DMS153 (cell line): Measurements from ENCODE around the gene TACR1.
"Not testable (repeated sequence)": the region's sequence is repeated elsewhere in the genome, so short reads cannot be mapped to it uniquely, and the experiment has no call there.

Source experiments
- DNase-seq: peaks from one replicate; lab custom pipeline; 2025; lab: John Stamatoyannopoulos, UW

The TACR1 gene

DNA sequence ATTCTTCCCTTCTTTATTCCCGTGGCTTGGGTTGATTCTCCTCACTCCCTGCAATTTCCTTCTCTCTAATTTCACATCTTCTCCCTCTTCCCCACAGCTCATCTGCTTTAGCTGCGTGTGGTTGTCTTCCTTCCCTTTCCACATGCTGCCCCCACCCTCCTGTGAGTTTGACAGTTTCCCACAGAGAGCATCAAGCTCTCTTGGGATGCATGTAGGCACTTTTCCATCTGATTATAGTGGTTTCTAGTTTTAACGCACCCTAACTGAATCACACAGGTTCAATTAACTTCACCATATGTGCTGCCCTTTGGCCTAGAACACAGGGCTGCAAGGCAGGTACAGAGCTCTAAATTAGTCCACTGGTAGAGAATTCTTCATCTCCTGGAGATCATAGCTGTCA is 110.5 kb downstream of the TACR1 start:
- DNase-seq = no peak

DNA sequence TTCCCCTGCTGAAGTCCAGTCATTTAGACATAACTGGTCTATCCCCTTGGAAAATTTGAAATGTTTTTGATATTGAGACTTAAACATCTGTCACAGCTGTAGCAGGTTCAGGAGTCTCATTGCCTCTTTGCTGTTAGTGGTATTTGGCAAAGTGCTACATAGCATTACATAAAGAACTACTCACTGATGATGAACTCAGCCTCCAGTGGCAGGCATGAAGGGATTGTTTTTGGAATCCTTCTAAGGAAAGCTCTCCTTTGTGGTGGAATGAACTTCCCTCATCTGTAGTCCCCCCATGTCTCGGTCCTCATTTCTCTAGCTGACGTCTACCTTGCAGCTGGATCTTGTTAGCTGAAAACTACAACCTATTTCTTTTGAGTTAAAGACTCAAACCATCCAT is 111.6 kb downstream of the TACR1 start:
- DNase-seq = no peak

DNA sequence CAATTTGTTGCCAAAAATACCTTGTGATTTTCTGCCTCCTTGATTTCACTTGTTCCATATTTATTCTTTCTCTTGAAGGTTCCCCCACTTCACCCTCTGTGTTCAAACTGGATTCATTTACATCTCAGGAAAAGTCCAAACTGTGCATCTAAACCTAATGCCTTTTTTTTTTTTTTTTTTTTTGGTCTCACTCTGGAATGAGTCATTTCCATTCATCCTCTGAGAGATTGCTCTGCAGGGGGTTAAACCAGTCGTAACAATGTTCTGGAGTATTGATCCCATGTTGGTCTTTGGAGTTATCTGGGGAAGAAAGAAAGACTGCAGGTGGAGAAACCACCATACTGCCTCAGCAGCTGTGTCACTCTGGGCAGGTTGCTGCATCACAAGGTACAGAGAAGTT is 119.7 kb downstream of the TACR1 start:
- DNase-seq = no peak

DNA sequence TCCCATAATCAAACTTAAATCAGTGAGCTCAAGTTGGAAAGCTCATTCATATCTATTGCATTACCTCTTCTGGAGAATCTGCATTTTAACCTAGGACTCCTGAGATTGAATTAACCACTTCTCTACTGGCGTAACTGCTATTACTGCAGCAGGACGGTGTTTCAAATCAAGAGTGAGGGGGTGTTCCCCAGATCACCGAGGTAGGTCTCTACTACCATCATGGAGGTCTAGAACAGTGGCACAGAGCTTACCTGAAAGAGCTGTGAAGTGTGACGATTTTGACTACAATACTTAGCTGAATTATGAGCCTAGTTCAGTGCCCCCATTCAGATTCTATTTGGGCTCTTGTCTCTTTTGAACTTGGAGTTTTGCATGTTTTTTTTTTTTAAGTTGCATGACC is 121.4 kb downstream of the TACR1 start:
- DNase-seq = no peak

DNA sequence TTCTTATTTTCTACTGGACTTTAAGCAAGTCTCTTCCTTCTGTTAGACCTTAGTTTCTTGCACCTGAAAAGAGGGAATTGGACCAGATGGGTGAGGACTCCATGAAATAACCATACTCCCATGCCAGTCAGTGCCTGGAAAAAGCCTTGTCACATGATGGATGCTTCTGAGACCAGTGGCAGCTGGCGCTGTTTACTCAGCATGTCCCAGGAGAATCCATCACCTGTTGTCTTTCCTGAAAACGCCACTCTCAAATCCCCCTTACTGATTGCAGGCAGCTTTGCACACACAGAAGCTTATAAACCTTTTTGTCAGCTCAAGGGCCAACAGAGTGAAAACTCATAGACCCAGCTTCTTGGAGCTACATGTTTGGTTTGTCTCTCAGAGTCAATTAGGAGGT is 123.2 kb downstream of the TACR1 start:
- DNase-seq = peak; percentile 99

DNA sequence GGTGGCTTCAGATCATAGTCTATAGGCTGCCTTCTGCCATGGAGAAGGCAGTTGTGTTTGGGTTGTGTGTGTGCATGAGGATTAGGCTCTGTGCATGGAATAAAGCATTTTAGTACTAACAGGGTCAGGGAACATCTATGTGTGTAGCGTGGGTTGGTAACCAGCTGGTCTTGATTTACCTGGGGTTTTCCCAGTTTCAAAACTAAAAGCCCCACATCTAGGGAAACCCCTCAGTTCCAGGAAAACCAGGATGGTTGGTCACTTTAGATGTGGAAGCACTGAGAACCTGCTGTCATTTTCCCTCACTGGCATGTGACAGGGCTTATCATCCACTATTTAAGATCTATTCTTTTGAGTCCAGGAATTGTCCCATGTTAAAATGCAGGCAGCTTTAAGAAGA is 124.6 kb downstream of the TACR1 start:
- DNase-seq = no peak

DNA sequence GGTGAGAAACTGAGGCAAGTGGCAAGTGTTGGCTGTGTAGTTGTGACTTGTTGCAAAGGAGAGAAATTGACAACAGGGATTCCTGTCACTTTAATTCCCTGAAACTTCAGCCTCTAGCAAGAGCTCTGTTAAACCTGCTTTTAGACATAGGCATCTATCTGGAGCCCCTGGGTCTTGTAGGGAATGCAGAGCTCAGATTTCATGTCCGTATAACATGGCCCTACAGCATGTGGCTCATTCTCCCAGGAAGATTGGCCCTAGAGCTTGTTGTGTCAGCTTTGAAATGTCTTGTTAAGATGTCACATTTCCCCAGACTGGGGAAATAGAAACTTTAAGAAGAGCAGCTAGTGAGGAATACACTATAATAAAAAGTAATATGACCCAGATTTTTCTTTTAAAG is 125.1 kb downstream of the TACR1 start:
- no peak for DNase-seq

DNA sequence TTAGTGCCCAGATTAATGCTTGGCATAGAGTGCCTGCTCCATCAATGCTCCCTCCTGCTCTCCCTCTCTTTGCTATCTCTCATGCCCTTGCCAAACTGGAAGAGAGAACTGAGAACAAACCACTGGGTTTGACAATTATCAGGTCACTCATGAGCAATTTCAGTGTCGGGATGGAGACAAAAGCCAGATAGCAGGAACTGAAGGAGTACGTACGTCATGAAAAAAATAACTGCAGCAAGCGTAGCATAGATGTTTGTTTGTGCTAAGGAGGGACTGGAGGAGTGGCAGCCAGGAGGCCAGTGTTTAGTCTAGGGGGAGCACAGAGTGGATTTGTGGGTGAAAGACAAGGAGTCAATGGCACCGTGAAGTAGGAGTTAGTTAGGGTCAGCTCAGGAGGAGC is 127.6 kb downstream of the TACR1 start:
- DNase-seq = no peak

DNA sequence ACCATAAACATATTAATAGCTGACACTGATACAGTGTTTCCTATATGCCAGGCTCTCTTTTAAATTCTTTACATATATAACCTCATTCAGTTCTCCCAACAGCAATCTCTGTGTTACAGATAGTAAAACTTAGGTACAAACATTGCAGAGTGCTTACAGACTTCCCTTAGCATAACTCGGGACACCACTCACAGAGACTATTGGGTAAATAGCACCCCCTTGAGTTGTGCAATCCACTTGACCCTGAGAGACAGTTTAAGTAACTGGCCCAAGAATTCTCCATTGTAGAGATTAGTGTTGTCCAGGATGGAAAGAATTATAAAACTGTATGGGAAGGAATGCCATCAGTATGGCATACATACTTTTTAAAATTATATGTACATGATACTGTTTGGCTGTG is 130.8 kb downstream of the TACR1 start:
- no peak for DNase-seq

DNA sequence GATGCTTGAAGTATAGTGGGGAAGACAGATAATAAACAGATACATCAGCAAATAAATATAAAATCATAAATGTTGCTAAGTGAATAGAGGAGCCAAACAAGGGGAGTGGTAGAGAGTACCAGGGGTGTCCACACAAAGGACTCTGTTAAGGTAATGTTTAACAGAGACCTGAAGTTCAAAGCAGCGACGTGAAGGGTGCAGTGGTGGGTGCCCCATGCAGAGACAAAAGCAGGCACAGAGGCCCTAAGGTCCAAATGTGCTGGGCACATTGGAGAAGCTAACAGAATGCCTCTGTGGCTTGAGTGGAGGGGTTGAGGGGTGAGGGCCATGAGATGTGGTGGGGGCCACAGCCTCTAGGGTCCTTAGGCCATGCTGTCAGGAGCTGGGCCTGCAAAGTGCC is 131.8 kb downstream of the TACR1 start:
- DNase-seq = no peak

DNA sequence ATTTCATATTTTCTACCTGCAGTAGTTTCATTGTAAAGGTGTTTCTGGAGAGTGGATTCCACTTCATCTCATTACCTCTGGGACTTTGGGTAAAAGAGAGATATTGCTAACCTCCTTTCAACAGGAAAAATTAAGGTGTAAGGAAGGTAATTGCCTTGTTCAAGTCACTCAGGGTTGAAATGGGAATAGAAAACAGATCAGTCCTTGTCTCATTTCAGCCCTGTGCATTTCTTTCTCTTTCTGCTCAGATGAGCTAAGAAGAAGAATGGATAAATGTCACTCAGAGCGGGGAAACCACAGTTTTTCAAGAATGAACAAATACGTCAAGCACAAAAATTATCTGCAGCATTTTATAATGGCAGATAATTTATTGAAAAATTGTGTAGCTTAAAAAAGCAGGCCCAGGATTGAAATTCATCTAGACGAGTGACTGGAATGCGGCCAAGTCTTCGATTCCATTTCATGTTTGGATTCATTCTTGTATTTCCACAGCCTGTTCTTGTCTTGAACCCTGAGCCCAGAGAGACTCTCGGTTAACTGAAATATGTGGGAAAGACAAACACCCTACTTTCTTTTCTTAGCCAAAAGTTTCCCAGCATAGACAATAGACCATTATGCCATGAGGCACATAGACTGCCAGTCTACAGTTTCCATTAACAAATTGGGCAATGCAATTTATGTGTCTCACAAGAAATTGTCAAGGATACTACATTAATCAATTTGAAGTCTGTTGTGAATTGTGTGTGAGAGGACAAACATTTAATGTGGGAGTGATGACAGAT is 133.0 kb downstream of the TACR1 start:
- DNase-seq = no peak

DNA sequence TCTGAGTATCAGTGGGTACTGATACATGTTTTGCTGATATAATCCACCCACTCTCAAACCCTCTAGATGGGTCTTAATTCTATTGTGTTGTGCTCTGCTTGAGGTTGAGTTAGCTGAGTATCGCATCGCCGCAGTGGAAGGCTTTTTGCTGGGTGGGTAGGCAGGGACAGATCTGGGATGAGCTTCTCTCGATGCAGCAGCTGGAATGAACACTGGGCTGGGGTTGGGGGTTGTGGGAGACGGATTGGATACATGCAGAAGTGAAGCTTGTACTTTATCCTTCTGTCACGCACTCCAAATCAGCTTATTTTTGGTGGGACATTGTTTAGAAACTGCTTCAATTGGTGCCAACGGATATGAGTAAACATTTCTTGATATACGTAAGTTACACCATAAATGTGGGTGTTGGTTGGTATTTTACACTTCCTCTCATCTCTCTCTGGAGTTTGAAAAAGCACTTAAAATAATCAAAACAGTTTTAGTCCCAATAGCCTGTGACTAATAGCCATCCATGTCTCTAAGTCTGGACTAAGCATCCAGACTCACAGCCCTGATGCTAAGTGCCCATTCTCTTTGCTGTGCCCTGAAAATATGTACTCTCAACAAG is 133.8 kb downstream of the TACR1 start:
- DNase-seq = no peak

DNA sequence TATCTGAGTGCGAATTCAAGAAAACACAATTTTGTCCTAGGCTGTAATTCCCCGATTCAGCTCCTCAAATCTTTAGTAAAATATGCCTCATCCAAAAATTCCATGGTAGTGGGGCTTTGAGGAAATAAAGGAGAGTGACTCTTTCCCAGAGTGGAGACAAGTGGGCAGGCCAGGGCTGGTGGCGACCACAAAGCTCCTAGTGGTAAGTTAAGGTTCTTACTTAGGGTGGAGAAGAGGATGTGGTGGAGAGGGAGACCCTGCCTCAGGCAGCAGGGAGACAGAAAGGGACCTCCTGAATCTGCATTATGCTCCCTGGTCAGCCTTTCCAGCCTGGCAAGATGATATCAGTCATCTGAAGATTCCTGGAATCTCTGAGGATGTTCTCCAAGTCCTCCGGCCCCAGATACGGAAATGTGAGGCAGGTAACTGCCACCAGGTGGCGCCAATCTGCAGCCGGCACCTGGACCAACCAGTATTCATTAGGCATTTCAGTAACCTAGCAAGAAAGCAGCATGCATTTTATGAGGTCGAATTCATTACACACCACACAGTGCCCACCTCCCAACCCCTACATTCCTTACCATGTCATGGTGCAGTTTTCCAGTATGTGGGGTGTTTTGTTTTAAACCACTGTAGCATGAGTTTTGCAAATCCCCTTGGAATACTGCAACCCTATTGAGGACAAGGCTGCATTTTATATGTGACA is 134.5 kb downstream of the TACR1 start:
- peak; percentile 5 for DNase-seq

DNA sequence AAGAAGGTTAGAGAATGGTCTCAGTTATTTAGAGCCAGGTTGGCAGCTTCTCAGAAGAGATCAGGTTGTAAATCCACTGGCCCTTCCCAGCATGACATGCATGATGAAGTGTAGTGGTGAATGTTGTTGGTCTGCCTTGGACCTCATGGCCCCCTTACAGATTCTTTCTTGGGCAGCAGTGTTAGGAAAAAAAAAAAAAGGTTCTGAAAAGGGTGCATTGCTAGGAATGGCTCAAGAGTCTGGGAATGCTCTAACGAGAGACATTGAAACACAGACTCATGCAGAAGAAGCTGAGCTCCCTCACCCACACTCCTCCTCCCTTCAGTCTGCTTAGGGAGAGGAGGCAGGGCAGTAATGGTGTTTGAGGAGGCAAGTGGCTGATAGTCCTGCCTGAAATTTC is 135.4 kb downstream of the TACR1 start:
- no peak for DNase-seq

DNA sequence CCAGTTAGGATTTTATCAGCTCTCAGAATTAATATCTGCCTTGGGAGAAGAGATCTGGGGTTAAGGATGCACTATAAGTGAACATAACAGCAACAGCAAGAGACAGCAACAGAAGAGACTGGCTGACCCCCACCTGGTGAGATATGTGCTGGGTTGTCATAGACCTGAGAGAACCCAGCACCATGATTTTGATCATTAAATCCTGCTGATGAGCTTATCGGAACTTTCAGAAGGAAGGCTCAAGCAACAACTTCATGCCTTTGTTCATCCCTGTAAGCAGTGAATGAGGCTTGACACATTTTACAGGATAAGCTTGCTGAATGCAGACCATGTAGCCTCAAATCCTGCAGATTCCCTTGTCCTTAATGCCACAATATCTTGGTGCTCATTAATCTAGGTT is 140.9 kb downstream of the TACR1 start:
- DNase-seq = no peak

DNA sequence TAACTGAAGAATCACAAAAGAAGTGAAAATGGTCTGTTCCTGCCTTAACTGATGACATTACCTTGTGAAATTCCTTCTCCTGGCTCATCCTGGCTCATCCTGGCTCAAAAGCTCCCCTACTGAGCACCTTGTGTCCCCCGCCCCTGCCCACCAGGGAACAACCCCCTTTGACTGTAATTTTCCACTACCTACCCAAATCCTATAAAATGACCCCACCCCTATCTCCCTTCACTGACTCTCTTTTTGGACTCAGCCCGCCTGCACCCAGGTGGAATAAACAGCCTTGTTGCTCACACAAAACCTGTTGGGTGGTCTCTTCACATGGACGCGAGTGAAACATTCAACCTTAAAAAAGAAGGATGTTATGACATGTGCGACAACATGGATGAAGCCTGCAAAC is 142.2 kb downstream of the TACR1 start:
- not testable (repeated sequence) for DNase-seq

DNA sequence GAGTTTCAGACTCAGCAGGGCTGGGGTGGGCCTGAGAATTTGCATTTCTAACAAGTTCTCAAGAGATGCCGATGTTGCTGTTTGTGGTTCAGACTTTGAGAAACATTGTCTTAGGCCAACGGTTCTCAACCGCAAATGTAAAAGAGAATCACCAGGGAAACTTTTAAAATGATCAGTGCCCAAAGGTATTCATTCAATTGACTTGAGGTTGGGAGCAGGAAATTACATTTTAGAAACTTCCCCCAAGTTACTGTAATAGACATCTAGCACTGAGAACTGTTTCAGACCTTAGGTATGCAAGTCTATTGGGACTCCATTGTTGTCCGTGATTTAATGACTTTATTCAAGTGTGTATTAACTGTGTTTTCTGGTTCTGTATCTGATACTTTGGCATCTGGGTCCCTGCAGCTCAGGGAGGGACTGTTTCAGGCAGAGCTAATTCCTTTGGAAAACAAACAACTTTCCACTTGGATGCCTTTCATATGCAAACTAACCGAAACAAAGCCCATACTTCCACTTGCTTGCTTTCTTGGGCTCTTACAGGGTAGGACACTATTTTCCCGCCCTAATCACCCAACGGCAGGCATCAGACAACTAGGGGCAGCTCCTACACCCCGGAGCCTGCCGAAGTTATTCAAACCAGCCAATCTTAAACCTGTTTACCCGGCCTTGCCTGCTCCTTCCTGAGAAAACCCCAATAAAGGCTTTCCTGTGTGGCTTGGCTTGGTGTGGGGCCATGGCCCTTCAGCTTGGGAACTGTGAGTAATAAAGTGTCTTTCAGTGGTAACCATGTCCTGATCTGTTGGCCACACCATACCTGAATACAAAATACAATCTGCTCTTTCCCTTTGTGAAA is 143.3 kb downstream of the TACR1 start:
- no peak for DNase-seq

DNA sequence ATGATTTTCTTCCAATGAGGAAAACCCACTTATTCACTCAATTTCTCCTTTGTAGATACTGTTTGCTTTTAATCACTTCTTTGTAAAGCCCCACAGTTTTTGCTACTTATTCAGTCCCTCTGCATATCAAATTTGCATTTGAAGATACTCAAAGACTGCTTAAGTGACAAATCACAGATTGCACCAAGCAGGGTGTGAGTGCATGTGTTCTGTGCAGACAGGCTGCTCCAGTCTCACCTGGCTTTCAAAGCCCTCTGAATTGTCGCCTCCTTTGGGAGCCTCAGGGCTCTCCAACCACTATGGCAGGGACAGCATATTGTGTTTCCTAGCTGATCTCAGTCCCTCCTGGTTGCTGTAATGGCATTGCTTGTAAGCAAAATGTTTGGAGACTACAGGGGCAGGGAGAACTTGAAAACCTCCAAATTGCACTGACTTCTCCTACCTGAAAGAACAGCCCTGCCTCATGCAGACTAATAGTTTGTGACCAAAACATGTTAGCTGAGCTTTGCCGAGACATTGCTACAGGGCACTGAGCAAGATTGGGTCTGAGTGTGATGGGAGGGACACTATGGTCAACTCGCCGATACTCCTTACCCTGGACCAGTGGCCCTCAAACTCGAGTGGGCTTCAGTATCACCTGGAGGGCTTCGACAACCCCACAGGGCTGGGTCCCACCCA is 144.0 kb downstream of the TACR1 start:
- DNase-seq = no peak

DNA sequence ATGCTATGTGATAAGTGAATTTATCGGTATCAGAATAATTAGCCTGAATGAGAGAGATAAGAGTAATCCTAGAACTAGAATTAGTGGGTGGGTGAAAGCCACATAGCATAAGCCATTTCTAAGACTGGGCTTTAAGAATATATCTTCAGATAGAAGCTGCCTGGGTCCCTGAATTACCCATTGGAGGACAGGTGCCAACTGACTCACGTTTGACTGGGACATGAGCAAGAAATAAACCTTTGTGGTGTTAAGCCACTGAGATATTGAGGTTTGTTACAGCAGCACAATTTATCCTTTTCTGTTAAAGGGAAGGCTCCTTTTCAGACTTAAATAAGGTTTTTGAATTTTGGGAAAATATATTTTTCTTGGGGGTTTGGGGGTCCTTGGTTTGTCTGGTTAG is 145.0 kb downstream of the TACR1 start:
- no peak for DNase-seq

DNA sequence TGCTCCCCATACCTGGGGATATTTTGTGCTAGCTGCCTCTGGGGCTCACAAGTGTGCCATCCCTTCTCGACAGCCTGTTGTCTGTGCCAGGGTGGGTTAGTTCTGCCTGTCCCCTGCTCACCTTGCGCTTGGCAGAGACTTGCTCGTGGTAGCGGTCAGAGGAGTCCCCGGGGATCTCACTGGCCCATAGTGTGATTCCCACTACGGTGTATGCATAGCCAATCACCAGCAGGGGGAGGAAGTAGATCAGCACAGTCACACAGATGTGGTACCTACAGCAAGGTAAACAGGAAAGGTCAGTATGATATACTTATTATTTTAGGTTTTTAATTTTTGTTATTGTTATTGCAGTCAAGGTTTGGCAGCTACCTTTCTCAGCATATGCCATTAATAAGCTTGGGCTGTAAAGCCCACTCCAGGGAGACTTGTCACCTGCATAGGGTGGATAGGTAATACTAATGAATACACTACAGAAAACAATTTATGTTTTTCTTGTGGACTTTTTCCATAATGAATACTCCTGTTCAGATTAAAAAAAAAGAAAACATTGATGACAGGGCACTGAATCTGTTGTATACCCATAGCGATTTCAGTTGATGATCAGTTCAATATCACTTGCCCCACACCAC is 145.7 kb downstream of the TACR1 start:
- peak; percentile 64 for DNase-seq

DNA sequence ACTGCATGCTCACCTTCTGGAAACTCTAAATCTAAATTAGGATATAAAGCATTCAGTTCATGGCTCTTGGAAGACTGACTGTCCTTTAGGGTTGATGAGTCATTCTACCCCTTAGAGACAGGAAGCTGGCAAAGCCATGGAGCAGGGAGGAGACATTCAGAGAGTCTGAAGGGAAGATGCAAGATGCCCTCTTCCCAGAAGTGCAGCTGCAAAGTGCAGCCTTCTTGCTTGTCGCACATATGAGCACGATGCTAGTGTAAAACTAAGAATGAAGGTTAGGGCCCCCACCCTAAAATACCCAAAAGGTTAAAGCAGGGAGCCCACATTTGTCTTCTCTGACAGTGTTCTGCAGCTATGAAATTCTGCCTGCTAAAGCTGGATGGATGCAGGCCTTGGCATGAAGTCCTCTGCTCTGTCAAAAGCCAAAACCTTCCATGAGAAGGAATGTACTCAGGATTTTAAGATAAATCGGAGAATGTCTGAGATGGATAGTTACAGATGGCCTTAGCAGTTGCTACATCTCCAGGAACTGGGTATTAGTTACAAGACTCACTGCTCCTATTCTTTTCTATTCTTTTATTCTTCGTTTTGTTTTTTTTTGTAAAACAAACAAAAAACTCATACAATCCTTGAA is 151.2 kb downstream of the TACR1 start:
- peak; percentile 39 for DNase-seq
